SK-N-SH (cell line): ENCODE measurements around the gene ACAD11. TPM values are rescaled to one million over a fixed set of nuclear protein-coding genes. Genes with fewer than 3 reads are reported as not detected.

Experiments
- CTCF ChIA-PET: fragments of 300-600, 350-600 bp; formaldehyde crosslinking; extraction: SDS; loops from one replicate; lab custom pipeline; 2021; lab: Yijun Ruan, JAX
- POLR2A ChIA-PET: fragments of 350-600 bp; sonication (Branson Sonifier 250); formaldehyde crosslinking; extraction: SDS; loops from one replicate; lab custom pipeline; 2020; ENCODE audit warnings: antibody characterized with exemption, inconsistent platforms; lab: Yijun Ruan, JAX
- DNase-seq: peaks from one replicate; pipeline ENCODE4 v3.0.0; 2012
- H2AFZ ChIP-seq: fragments of 200-600 bp; sonication (generic); 2 replicates; pipeline ENCODE4 v1.8.1; 2016; ENCODE audit warnings: antibody characterized with exemption, mild to moderate bottlenecking, low read depth
- H3F3A ChIP-seq: fragments of 200-600 bp; sonication (generic); replicated peaks from 2 replicates; pipeline ENCODE3; 2016; ENCODE audit warnings: antibody characterized with exemption, mild to moderate bottlenecking; ENCODE audit not compliant: insufficient read depth
- H3K27ac ChIP-seq, 2 experiments: fragments of 200-500 bp in 1 of 2; fragments of 200-600 bp in 1 of 2; sonication (Bioruptor generic) in 1 of 2; sonication (generic), shearing (Covaris generic) in 1 of 2; 2 replicates each; pipeline versions ENCODE4 v1.5.1 to v1.6.1; 2014 to 2016; ENCODE audit warnings: low read depth in 2 of 2, inconsistent platforms in 1 of 2, low read length in 1 of 2, mild to moderate bottlenecking in 1 of 2, mixed read lengths in 1 of 2
- H3K27me3 ChIP-seq: fragments of 200-600 bp; sonication (generic), shearing (Covaris generic); 2 replicates; pipeline ENCODE4 v1.6.1; 2016; ENCODE audit warnings: mixed run types; ENCODE audit not compliant: insufficient read depth
- H3K36me3 ChIP-seq, 2 experiments: fragments of 200-500 bp in 1 of 2; fragments of 200-600 bp in 1 of 2; sonication (Bioruptor generic) in 1 of 2; sonication (generic) in 1 of 2; replicated peaks in 1 of 2; 2 replicates each; pipeline versions ENCODE3 to v1.5.1; 2014 to 2016; ENCODE audit warnings: low read length in 1 of 2, mild to moderate bottlenecking in 1 of 2; ENCODE audit not compliant: insufficient read depth in 2 of 2, control insufficient read depth in 1 of 2
- H3K4me1 ChIP-seq, 2 experiments: fragments of 200-500 bp in 1 of 2; fragments of 200-600 bp in 1 of 2; sonication (Bioruptor generic) in 1 of 2; sonication (generic), shearing (Covaris generic) in 1 of 2; 2 replicates each; pipeline versions ENCODE4 v1.5.1 to v1.6.1; 2014 to 2016; ENCODE audit warnings: low read depth in 1 of 2, low read length in 1 of 2, mixed run types in 1 of 2; ENCODE audit not compliant: insufficient read depth in 2 of 2, control insufficient read depth in 1 of 2
- H3K4me2 ChIP-seq: fragments of 200-600 bp; sonication (generic), shearing (Covaris generic); 2 replicates; pipeline ENCODE4 v1.6.1; 2017; ENCODE audit warnings: mixed run types
- H3K4me3 ChIP-seq, 2 experiments: fragments of 200-500 bp in 1 of 2; fragments of 200-600 bp in 1 of 2; sonication (Bioruptor generic) in 1 of 2; sonication (generic), shearing (Covaris generic) in 1 of 2; 2 replicates each; pipeline versions ENCODE4 v1.5.1 to v1.8.1; 2014 to 2016; ENCODE audit warnings: low read depth in 2 of 2, inconsistent platforms in 1 of 2, low read length in 1 of 2, mild to moderate bottlenecking in 1 of 2, mixed read lengths in 1 of 2, moderate library complexity in 1 of 2
- H3K79me2 ChIP-seq: fragments of 200-600 bp; sonication (generic); 2 replicates; pipeline ENCODE4 v1.8.1; 2017; ENCODE audit warnings: mild to moderate bottlenecking; ENCODE audit not compliant: insufficient read depth
- H3K9ac ChIP-seq: fragments of 200-600 bp; sonication (generic); 2 replicates; pipeline ENCODE4 v1.6.1; 2017; ENCODE audit warnings: mixed run types
- H3K9me2 ChIP-seq: fragments of 200-600 bp; sonication (generic); 2 replicates; pipeline ENCODE4 v1.6.1; 2017; ENCODE audit warnings: mixed run types
- H3K9me3 ChIP-seq: fragments of 200-600 bp; sonication (generic); 2 replicates; pipeline ENCODE4 v1.6.1; 2017; ENCODE audit warnings: mixed run types, mild to moderate bottlenecking, moderate library complexity
- H4K20me1 ChIP-seq: fragments of 200-600 bp; sonication (generic); 2 replicates; pipeline ENCODE4 v1.6.1; 2017; ENCODE audit warnings: mild to moderate bottlenecking, mixed run types; ENCODE audit not compliant: insufficient read depth
- ELF1 ChIP-seq: IDR thresholded peaks from 2 replicates; pipeline ENCODE4 v1.4.0; 2012
- EP300 ChIP-seq, 2 experiments: IDR thresholded peaks; 2 replicates each; pipeline versions ENCODE4 v1.4.0 to v1.6.1; 2012; ENCODE audit warnings: borderline replicate concordance in 1 of 2, low read depth in 1 of 2, low read length in 1 of 2
- EZH2phosphoT487 ChIP-seq: fragments of 200-600 bp; sonication (generic); IDR thresholded peaks from 2 replicates; pipeline ENCODE4 v1.6.1; 2017; ENCODE audit warnings: low read depth, mixed run types, mild to moderate bottlenecking, antibody characterized with exemption, moderate library complexity, borderline replicate concordance
- FOSL2 ChIP-seq: IDR thresholded peaks from 2 replicates; pipeline ENCODE4 v1.4.0; 2012; ENCODE audit warnings: low read depth, mild to moderate bottlenecking, moderate library complexity, borderline replicate concordance
- FOXJ3 ChIP-seq: sonication (generic); formaldehyde crosslinking; IDR thresholded peaks from 2 replicates; pipeline ENCODE4 v1.5.1; 2020; ENCODE audit warnings: mild to moderate bottlenecking, missing genetic modification reagents
- IRF3 ChIP-seq: fragments of 150-350 bp; IDR thresholded peaks from 2 replicates; pipeline ENCODE4 v1.6.1; 2016; ENCODE audit warnings: mild to moderate bottlenecking, low read depth, low read length
- JUND ChIP-seq: IDR thresholded peaks from 2 replicates; pipeline ENCODE4 v1.4.0; 2012
- MEF2A ChIP-seq: IDR thresholded peaks from 2 replicates; pipeline ENCODE4 v1.4.0; 2012; ENCODE audit warnings: low read depth, borderline replicate concordance
- MXI1 ChIP-seq: IDR thresholded peaks from 2 replicates; pipeline ENCODE4 v1.6.1; 2012; ENCODE audit warnings: mild to moderate bottlenecking, low read depth, low read length, improper control_type of control experiment
- NRF1 ChIP-seq: IDR thresholded peaks from 2 replicates; pipeline ENCODE4 v1.6.1; 2012; ENCODE audit warnings: low read depth, mild to moderate bottlenecking, low read length
- PBX3 ChIP-seq: IDR thresholded peaks from 2 replicates; pipeline ENCODE4; 2012
- POLR2AphosphoS5 ChIP-seq: IDR thresholded peaks from 2 replicates; pipeline ENCODE4 v1.6.1; 2012; ENCODE audit warnings: low read depth, low read length
- REST ChIP-seq: IDR thresholded peaks from 2 replicates; pipeline ENCODE4 v1.6.1; 2012; ENCODE audit warnings: mild to moderate bottlenecking, low read depth, low read length, moderate library complexity
- RFX5 ChIP-seq: IDR thresholded peaks from 2 replicates; pipeline ENCODE4 v1.6.1; 2012; ENCODE audit warnings: mild to moderate bottlenecking, improper control_type of control experiment, low read length
- RXRA ChIP-seq: IDR thresholded peaks from 2 replicates; pipeline ENCODE4 v1.4.0; 2012; ENCODE audit warnings: low read depth, mild to moderate bottlenecking, borderline replicate concordance
- SIN3A ChIP-seq: IDR thresholded peaks from 2 replicates; pipeline ENCODE4 v1.6.1; 2012; ENCODE audit warnings: low read depth, mild to moderate bottlenecking, low read length, moderate library complexity, borderline replicate concordance
- TAF1 ChIP-seq: IDR thresholded peaks from 2 replicates; pipeline ENCODE4 v1.6.1; 2012; ENCODE audit warnings: low read depth, mild to moderate bottlenecking, low read length, moderate library complexity, borderline replicate concordance
- TEAD4 ChIP-seq: IDR thresholded peaks from 2 replicates; pipeline ENCODE4 v1.4.0; 2012; ENCODE audit warnings: mild to moderate bottlenecking, borderline replicate concordance; ENCODE audit not compliant: insufficient read depth
- USF2 ChIP-seq: fragments of 150-350 bp; IDR thresholded peaks from 2 replicates; pipeline ENCODE4 v1.6.1; 2017; ENCODE audit warnings: antibody characterized with exemption, low read length, low read depth, borderline replicate concordance
- YY1 ChIP-seq: IDR thresholded peaks from 2 replicates; pipeline ENCODE4 v1.4.0; 2012; ENCODE audit warnings: low read depth, mild to moderate bottlenecking
- WGBS: methylation state at CpG from one replicate; pipeline ENCODE4 v1.1.6; 2017; ENCODE audit warnings: low lambda C conversion rate; 5-methylcytosine and 5-hydroxymethylcytosine counted together
- polyA plus RNA-seq, 3 experiments: library from polyadenylated mRNA; depleted of rRNA; stranded (reverse); fragments of >200 nt; gene quantifications; 2 replicates each; pipeline ENCODE4 v1.2.3, GENCODE V29; 2012

Gene ACAD11
- polyA plus RNA-seq, 1 of the 3 experiments (the other 2 are of a cell fraction) = 16.3 TPM

- H3K27ac ChIP-seq = no peak overlapping the region
- H4K20me1 ChIP-seq = no peaks in the 10 kb centered on the region
- no peak overlapping the region for H3K9ac ChIP-seq
- peaks cover 91 to 93% of the 10 kb centered on the region in 2 experiments for H3K36me3 ChIP-seq
- no peaks in the 10 kb centered on the region for H3K79me2 ChIP-seq
- H2AFZ ChIP-seq = no peak overlapping the region
- DNase-seq = no peak
- POLR2A ChIA-PET = no interaction called here
- TF ChIP-seq REST (no peak), SIN3A (no peak), TAF1 (no peak), POLR2AphosphoS5 (no peak), EP300 (IDR thresholded peaks at IDR 0.05; ENCODE audit: borderline replicate concordance in 1 of 2, low read depth in 1 of 2, low read length in 1 of 2) (no peak), PBX3 (no peak), FOSL2 (no peak), TEAD4 (no peak), JUND (no peak)
- H3F3A ChIP-seq = peaks cover 4% of the 10 kb centered on the region
- no peak overlapping the region for H3K4me2 ChIP-seq
- CTCF ChIA-PET = interaction anchor here (0.7 to 1.6 kb wide), 2 partner anchors 19 to 132 kb away, joined by 3 to 5 read pairs; no protein-coding TSS in a partner anchor
- H3K9me3 ChIP-seq = no peaks in the 10 kb centered on the region
- no peaks in the 10 kb centered on the region for H3K27me3 ChIP-seq
- H3K4me3 ChIP-seq = no peak overlapping the region
- no peaks in the 10 kb centered on the region for H3K9me2 ChIP-seq
- H3K4me1 ChIP-seq = no peaks in the 10 kb centered on the region
- 100% methylated on average over 1 of the region's 1 CpG for WGBS
These were observed 150.1 kb downstream of the ACAD11 start for GRCh38 chr3:132509506-132509905.

- no peaks in the 10 kb centered on the region for H3K79me2 ChIP-seq
- H3K4me3 ChIP-seq = no peak overlapping the region
- H3K9me2 ChIP-seq = no peaks in the 10 kb centered on the region
- no peak overlapping the region for H3K9ac ChIP-seq
- H3F3A ChIP-seq = peaks cover 4% of the 10 kb centered on the region
- POLR2A ChIA-PET = no interaction called here
- H4K20me1 ChIP-seq = no peaks in the 10 kb centered on the region
- peaks cover 91 to 93% of the 10 kb centered on the region in 2 experiments for H3K36me3 ChIP-seq
- no peak overlapping the region for H2AFZ ChIP-seq
- 95% methylated on average over 1 of the region's 1 CpG for WGBS
- CTCF ChIA-PET = interaction anchor here (1.6 kb wide), 1 partner anchor 133 kb away, joined by 5 read pairs; no protein-coding TSS in a partner anchor
- H3K9me3 ChIP-seq = no peaks in the 10 kb centered on the region
- H3K4me2 ChIP-seq = no peak overlapping the region
- H3K27me3 ChIP-seq = no peaks in the 10 kb centered on the region
- H3K4me1 ChIP-seq = no peaks in the 10 kb centered on the region
- DNase-seq = no peak
- H3K27ac ChIP-seq = no peak overlapping the region
- TF ChIP-seq TAF1 = no peak
- TF ChIP-seq RXRA = no peak
- TF ChIP-seq MXI1 = no peak
- TF ChIP-seq RFX5 = no peak
- no peak for TF ChIP-seq NRF1
- TF ChIP-seq MEF2A = no peak
- no peak for TF ChIP-seq EZH2phosphoT487
- no peak for TF ChIP-seq SIN3A
- TF ChIP-seq IRF3 = no peak
- no peak for TF ChIP-seq YY1
- TF ChIP-seq FOXJ3 (CRISPR knock-in tag) = no peak
- no peak for TF ChIP-seq USF2
- TF ChIP-seq ELF1 = no peak
- no peak for TF ChIP-seq TEAD4
These were observed 150.5 kb downstream of the ACAD11 start for GRCh38 chr3:132509096-132509495.
